Measurements from ENCODE around the gene UNC119. TPM values are rescaled to one million over a fixed set of nuclear protein-coding genes. Genes with fewer than 3 reads are reported as not detected.

Gene UNC119
- total RNA-seq, 2 experiments from 2014 or later: 35.9 to 48.7 TPM

DNA sequence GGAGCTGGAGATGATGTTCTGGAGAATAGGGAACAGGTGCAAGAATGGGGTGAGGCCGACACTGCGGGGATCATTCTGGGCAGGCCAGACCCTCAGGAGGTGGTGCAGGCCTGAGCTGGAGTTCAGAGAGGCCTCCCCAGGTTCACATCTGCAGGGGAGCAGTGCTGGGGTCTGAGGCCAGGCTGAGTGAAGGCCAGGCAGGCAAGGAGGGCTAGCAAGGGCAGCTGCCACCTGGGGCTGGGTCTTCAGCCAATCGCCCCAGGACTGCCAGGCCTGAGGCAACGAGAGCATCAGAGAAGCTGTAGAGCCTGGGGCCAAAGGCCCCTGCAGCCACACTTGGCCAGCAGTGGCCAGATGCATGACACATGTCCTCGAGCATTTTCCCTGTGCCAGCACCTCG, 31.7 kb downstream of the UNC119 start:
- Mint-ChIP-seq H3K4me1 (no peaks in the 10 kb centered on the region), H3K27me3 (no peaks in the 10 kb centered on the region), H3K4me3 (no peak overlapping the region), H3K36me3 (ENCODE audit: low read depth) (no peaks in the 10 kb centered on the region), H3K9me3 (ENCODE audit: low read depth) (no peaks in the 10 kb centered on the region), H3K27ac (no peak overlapping the region)
- DNase-seq (no peak), ATAC-seq (no peak)
- intact Hi-C loops (cut with DNase I, micrococcal nuclease): no loop called here
- CTCF ChIA-PET: interaction anchor here (0.6 kb wide), 1 partner anchor 25 kb away, joined by 3 read pairs; no protein-coding TSS in a partner anchor
- POLR2A ChIA-PET: no interaction called here

DNA sequence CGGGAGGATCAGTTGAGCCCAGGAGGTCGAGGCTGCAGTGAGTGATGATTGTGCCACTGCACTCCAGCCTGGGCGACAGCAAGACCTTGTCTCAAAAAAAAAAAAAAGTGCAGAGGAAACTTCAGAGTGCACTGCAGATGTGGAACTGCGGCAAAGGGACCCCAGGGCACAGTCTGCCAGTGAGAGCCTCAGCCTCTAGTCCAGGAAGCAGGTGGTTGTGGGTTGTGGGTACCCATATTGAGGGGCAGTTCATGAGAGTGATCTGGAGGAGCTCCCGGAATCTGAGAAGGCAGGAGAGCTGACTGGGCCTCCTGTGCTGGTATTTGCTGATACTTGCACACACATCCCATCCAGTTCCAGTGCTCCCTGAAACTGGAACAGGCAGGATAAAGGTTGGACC, 33.2 kb downstream of the UNC119 start:
- CTCF ChIA-PET: interaction anchor here (0.8 kb wide), 1 partner anchor 17 kb away, joined by 3 read pairs; no protein-coding TSS in a partner anchor
- Mint-ChIP-seq H3K9me3 (ENCODE audit: low read depth) (no peaks in the 10 kb centered on the region), H3K4me1 (no peaks in the 10 kb centered on the region), H3K27ac (no peak overlapping the region), H3K36me3 (ENCODE audit: low read depth) (no peaks in the 10 kb centered on the region), H3K27me3 (no peaks in the 10 kb centered on the region), H3K4me3 (no peak overlapping the region)
- POLR2A ChIA-PET: no interaction called here
- no peak for ATAC-seq
- no peak for DNase-seq
- intact Hi-C loops (cut with DNase I, micrococcal nuclease): no loop called here

DNA sequence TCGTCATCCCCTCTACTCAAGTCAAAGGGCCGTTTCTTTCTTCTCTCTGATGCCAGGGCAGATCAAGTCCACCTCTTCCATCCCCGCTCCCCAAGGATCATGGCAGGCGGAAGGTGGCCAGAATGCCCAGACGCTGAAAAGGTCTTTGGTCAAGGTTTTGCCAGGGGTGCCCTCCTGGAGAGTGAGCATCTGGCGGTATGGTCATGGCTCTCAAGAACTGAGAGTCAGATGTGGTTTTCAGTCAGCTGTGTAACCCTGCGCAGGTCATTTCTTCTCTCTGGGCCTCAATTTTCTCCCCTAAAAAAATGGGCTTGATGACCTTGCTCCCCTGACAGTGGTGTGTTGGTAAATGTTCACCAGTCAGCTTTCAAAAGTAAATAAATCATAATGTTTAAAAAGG, 33.8 kb downstream of the UNC119 start:
- H3K27me3 Mint-ChIP-seq: peaks cover 3% of the 10 kb centered on the region
- intact Hi-C loops (cut with DNase I, micrococcal nuclease): no loop called here
- CTCF ChIA-PET: no interaction called here

DNA sequence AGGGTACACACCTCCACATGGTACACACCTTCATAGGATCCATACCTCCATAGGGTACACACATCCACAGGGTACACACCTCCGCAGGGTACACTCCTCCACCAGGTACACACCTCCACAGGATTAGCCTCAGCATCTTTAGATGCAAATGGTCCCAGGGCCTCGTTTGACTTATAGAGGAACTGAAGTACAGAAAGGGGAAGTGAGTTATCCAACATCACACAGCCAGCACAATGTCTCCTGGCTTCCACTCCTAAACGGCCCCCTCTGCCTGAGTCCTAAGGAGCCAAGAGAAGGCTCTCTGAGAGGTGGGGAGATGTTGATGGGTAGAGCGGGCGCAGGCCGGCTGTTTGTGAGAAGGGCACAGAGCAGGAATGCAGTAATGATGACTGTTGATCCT, 34.3 kb downstream of the UNC119 start:
- intact Hi-C loops (cut with DNase I, micrococcal nuclease): no loop called here
- peaks cover 6% of the 10 kb centered on the region for H3K27me3 Mint-ChIP-seq
- no peak for ATAC-seq
- no peak overlapping the region for H3K27ac Mint-ChIP-seq
- no peaks in the 10 kb centered on the region for H3K4me1 Mint-ChIP-seq
- no peak for DNase-seq
- POLR2A ChIA-PET: no interaction called here
- no peaks in the 10 kb centered on the region for H3K36me3 Mint-ChIP-seq (ENCODE audit: low read depth)
- H3K9me3 Mint-ChIP-seq (ENCODE audit: low read depth): no peaks in the 10 kb centered on the region
- H3K4me3 Mint-ChIP-seq: no peak overlapping the region
- CTCF ChIA-PET: no interaction called here

More for the DNA sequence above, 33.8 kb downstream of the UNC119 start:
- Mint-ChIP-seq H3K36me3 (ENCODE audit: low read depth) (no peaks in the 10 kb centered on the region), H3K27ac (no peak overlapping the region), H3K9me3 (ENCODE audit: low read depth) (no peaks in the 10 kb centered on the region), H3K4me1 (no peaks in the 10 kb centered on the region), H3K4me3 (no peak overlapping the region)
- DNase-seq (no peak), ATAC-seq (no peak)
- POLR2A ChIA-PET: no interaction called here

DNA sequence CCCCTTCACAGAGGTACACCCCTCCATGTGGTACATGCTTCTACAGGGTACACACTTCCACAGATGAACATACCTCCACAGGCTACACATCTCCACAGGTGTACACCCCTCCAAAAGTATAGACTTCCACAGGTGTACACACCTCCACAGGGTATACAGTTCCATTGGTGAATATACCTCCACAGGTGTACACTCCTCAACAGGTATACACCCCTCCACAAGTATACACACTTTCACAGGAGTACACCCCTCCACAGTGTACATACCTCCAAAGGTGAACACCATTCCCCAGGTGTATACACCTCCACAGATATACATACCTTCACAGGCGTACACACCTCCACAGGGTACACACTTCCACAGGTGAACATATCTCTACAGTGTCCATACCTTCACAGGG, 36.9 kb downstream of the UNC119 start:
- DNase-seq (no peak), ATAC-seq (no peak)
- no peak overlapping the region for H3K27ac Mint-ChIP-seq
- H3K9me3 Mint-ChIP-seq (ENCODE audit: low read depth): no peaks in the 10 kb centered on the region
- CTCF ChIA-PET: no interaction called here
- H3K4me1 Mint-ChIP-seq: no peaks in the 10 kb centered on the region
- no peak overlapping the region for H3K4me3 Mint-ChIP-seq
- POLR2A ChIA-PET: no interaction called here
- H3K27me3 Mint-ChIP-seq: peaks cover 6% of the 10 kb centered on the region
- H3K36me3 Mint-ChIP-seq (ENCODE audit: low read depth): no peaks in the 10 kb centered on the region
- intact Hi-C loops (cut with DNase I, micrococcal nuclease): no loop called here

DNA sequence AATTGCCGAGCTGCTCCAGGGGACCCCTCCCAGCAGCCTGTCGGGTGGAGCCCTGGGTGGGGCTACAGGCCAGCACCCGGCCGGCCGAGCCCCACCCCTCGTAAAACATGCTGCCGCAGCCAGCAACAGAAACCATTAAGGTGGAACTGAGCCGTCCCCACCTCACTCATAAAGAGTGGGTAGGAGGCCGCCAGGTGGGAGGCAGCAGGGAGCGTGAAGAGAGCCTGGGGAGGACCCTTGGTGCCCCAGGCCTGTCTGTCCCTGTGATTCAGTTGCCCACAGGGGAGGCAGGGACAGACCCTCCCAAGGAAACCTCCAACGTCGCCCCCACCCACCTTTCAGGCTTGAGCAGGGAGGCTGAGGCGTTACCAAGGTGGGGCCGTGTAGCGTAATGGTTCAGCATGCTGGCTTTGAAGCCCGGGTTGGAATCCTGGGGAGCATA, 37.8 kb downstream of the UNC119 start:
- no peak for ATAC-seq
- no peak for DNase-seq
- ChIA-PET CTCF (interaction anchor here (0.9 kb wide), 1 partner anchor 451 kb away, joined by 3 read pairs; no protein-coding TSS in a partner anchor), POLR2A (no interaction called here)
- Mint-ChIP-seq H3K36me3 (ENCODE audit: low read depth) (no peaks in the 10 kb centered on the region), H3K4me3 (no peak overlapping the region), H3K27ac (no peak overlapping the region), H3K9me3 (ENCODE audit: low read depth) (no peaks in the 10 kb centered on the region), H3K27me3 (peaks cover 9% of the 10 kb centered on the region), H3K4me1 (no peaks in the 10 kb centered on the region)
- intact Hi-C loops (cut with DNase I, micrococcal nuclease): no loop called here

DNA sequence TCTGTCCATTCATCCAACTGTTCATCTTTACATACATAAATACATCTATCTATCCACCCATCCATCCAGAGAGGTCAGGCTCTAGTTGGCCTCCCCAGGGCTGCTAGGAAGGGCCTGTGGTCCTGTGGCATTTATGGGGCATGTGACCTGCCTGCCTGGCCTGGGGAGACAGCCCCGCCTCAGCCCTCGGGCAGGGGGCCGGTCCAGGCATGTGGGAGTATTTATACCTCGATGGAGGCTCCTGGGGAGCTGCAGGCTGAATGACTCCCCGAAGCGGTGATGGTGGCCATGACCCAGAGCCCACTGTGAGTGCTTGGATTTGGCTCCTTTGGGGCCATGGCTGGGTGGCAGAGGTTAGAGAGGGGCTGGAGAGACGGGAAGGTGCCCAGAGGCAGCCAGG, 38.9 kb downstream of the UNC119 start:
- Mint-ChIP-seq H3K4me3 (no peak overlapping the region), H3K4me1 (no peaks in the 10 kb centered on the region), H3K9me3 (ENCODE audit: low read depth) (no peaks in the 10 kb centered on the region), H3K27me3 (peaks cover 13% of the 10 kb centered on the region), H3K36me3 (ENCODE audit: low read depth) (no peaks in the 10 kb centered on the region), H3K27ac (no peak overlapping the region)
- ChIA-PET CTCF (interaction anchor here (1.1 kb wide), 1 partner anchor 16 kb away, joined by 3 read pairs; no protein-coding TSS in a partner anchor), POLR2A (no interaction called here)
- intact Hi-C loops (cut with DNase I, micrococcal nuclease): no loop called here
- DNase-seq (no peak), ATAC-seq (no peak)

DNA sequence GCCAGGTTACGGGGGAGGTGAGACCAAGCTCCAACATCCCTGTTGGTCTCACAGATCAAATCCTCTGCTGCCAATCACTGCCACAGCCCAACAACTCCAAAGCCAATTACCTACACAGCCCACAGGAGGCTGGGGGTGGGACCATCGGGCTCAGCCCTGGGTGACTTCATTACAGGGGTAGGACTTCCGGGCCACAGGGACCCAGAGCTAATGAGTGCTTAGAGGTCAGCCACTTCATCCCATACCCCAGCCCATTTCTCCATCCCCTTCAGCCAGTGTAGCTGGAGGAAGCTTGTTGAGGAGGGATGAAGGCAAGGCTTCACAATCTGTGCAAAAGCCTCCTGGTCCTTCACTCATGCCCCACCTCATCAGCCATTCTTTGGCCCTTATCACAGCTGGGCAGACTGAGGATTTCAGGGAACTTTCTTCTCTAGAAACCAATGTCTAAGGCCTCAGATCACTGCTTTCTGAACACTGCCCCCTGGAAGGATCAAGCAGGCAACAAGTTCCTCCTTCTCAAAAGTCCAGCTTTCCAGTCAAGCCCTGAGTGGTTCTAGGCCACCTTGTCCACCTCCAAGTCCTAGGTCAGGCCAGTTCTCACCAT, 40.5 kb downstream of the UNC119 start:
- intact Hi-C loops (cut with DNase I, micrococcal nuclease): no loop called here
- Mint-ChIP-seq H3K36me3 (ENCODE audit: low read depth) (no peaks in the 10 kb centered on the region), H3K4me3 (no peak overlapping the region), H3K4me1 (no peaks in the 10 kb centered on the region), H3K27ac (no peak overlapping the region), H3K27me3 (peaks cover 19% of the 10 kb centered on the region), H3K9me3 (ENCODE audit: low read depth) (no peaks in the 10 kb centered on the region)
- ChIA-PET POLR2A (no interaction called here), CTCF (interaction anchor here (1.8 kb wide), 1 partner anchor 9 kb away, joined by 5 read pairs; no protein-coding TSS in a partner anchor)
- no peak for DNase-seq
- no peak for ATAC-seq

DNA sequence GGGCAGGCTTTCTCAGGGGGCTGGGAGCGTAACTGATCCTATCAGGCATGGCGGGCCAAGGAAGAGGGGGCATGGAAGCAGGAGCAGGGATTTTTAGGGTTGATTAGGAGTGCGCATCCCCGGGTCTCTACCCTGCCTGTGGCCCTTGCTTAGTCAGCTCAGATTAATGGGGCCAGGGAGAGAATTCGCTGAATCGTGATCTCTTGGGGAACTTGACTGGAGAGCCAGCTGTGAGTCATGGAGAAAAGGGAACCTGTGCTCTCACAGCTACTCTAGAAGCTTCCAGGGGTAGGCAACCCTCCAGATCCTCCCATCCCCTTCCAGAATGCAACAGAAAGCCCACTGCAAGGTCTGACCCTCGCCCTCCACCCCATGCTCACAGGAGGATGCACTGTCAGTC, 42.6 kb downstream of the UNC119 start:
- DNase-seq (no peak), ATAC-seq (no peak)
- Mint-ChIP-seq H3K27ac (no peak overlapping the region), H3K4me3 (no peak overlapping the region), H3K27me3 (peaks cover 19% of the 10 kb centered on the region), H3K4me1 (no peaks in the 10 kb centered on the region), H3K36me3 (ENCODE audit: low read depth) (no peaks in the 10 kb centered on the region), H3K9me3 (ENCODE audit: low read depth) (no peaks in the 10 kb centered on the region)
- intact Hi-C loops (cut with DNase I, micrococcal nuclease): no loop called here
- CTCF ChIA-PET: no interaction called here
- POLR2A ChIA-PET: no interaction called here

DNA sequence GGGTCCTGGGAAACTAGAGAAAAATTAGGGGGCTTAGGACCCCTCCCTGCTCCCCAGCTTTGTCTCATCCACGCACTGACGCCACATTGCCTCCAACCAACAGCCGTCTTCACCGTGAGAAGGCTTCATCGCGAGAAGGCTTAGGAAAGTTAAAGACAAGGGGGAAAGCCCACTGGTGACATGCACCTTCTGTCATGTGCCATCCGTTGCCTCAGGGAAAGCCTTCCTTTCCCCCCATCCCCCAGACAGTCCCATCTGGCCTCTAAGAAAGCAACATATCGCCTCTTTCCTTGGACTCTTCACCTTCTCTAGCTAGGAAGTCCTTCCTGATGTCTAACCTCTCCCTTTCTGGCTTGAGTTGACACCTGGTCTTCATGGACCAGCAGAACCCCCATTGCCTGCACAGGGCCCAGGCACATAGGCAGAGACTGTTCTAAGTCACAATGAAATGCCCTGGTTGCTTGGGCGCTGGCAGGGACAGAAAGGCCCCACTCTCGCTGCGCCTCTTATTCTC, 44.2 kb downstream of the UNC119 start:
- CTCF ChIA-PET: no interaction called here
- H3K4me3 Mint-ChIP-seq: no peak overlapping the region
- H3K36me3 Mint-ChIP-seq (ENCODE audit: low read depth): no peaks in the 10 kb centered on the region
- no peak for ATAC-seq
- no peaks in the 10 kb centered on the region for H3K4me1 Mint-ChIP-seq
- H3K27ac Mint-ChIP-seq: no peak overlapping the region
- POLR2A ChIA-PET: no interaction called here
- no peak for DNase-seq
- H3K27me3 Mint-ChIP-seq: peaks cover 14% of the 10 kb centered on the region
- H3K9me3 Mint-ChIP-seq (ENCODE audit: low read depth): no peaks in the 10 kb centered on the region
- intact Hi-C loops (cut with DNase I, micrococcal nuclease): no loop called here

DNA sequence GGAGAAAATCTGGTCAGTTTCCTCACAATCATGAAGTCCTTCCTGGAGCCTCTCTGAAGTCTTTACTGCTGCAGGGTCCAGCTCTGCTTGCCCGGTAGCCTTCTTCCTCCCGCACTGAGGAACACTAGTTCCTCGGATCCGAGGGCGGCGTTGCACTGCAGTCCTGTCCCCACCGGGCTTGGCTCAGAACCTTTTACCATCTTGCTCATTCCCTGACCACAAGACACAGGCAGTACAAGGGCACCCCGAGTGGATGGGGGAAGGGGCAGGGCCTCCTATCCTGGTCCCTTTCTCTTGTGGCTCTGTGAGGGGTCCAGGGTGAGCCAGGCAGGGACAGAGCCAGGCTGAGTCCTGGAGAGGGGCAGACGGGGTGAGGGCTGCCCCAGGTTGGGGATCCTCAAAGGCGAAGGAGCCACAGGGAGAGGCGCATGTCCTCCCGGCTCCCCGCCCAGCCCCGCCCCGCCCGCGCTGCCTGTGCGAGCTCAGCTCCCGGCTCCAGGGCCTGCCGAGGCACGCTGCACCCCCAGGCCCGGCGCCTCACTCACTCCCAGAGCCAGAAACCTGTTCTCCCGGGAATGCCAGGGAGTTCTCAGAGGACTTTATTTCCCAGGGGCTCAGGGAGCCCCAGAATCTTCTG, 44.7 kb downstream of the UNC119 start:
- DNase-seq: no peak

DNA sequence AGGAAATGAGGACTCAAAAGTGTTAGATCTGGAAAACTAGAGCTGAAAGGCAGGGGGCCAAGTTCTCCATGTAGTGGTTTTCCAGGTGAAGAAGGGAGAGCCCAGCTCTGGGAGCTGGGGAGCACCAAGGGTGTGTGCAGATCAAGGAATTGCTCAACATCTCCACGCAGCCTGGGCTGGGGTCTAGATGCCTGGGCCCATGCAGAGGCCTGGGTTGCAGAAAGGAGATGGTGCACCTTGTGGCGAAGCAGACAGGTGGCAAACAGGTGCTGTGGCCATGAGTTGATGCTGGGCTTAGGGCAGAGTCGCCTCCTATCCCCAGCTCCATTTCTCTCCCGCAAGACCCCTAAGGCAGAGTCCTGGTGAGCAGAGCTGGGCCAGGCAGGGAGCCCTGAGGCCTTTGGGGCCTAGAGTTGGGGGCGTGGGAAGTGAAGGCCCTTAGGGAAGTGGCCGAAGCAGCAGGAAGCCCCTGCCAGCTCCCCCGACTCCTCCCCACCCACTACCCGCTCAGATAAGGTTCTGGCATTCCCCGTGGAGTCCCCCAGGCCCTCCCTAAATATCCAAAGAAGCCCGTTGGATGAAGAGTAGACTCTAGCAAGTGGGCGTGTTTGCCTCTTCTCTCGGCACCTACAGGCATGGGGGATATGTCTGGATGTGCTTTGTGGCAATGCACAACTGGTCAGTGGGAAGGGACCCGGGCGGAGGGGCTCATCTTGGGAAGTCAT, 45.5 kb downstream of the UNC119 start:
- H3K4me3 Mint-ChIP-seq: no peak overlapping the region
- CTCF ChIA-PET: no interaction called here

More for the DNA sequence above, 44.7 kb downstream of the UNC119 start:
- ATAC-seq: no peak
- Mint-ChIP-seq H3K36me3 (ENCODE audit: low read depth) (no peaks in the 10 kb centered on the region), H3K4me1 (no peaks in the 10 kb centered on the region), H3K9me3 (ENCODE audit: low read depth) (no peaks in the 10 kb centered on the region), H3K4me3 (no peak overlapping the region), H3K27me3 (peaks cover 13% of the 10 kb centered on the region), H3K27ac (no peak overlapping the region)
- intact Hi-C loops (cut with DNase I, micrococcal nuclease): no loop called here
- POLR2A ChIA-PET: no interaction called here
- CTCF ChIA-PET: no interaction called here

More for the DNA sequence above, 45.5 kb downstream of the UNC119 start:
- H3K36me3 Mint-ChIP-seq (ENCODE audit: low read depth): no peaks in the 10 kb centered on the region
- no peaks in the 10 kb centered on the region for H3K4me1 Mint-ChIP-seq
- POLR2A ChIA-PET: no interaction called here
- ATAC-seq (no peak), DNase-seq (no peak)
- H3K27me3 Mint-ChIP-seq: peaks cover 13% of the 10 kb centered on the region
- intact Hi-C loops (cut with DNase I, micrococcal nuclease): no loop called here
- H3K27ac Mint-ChIP-seq: no peak overlapping the region
- H3K9me3 Mint-ChIP-seq (ENCODE audit: low read depth): no peaks in the 10 kb centered on the region

Data from activated CD4-positive, alpha-beta T cell treated with anti-CD3 and anti-CD28 coated beads for 36 hours (primary cell).